PC-3 (cell line): ENCODE measurements around the gene LCE1B. TPM values are rescaled to one million over a fixed set of nuclear protein-coding genes. Genes with fewer than 3 reads are reported as not detected.

Experiments
- ATAC-seq: fragments of 200-7000 bp; cut with Tn5 transposase; 2 replicates; pipeline ENCODE4 v1.9.1; 2020; ENCODE audit warnings: mild to moderate bottlenecking, moderate library complexity
- Bru-seq: library from RNA; stranded (reverse); fragments of 400-500 nt; gene quantifications from one replicate; lab custom pipeline; 2021; lab: Mats Ljungman, UMichigan
- BruChase-seq, 2 experiments: library from RNA; stranded (reverse); fragments of 400-500 nt; gene quantifications; one replicate each; lab custom pipeline; 2021; lab: Mats Ljungman, UMichigan
- BruUV-seq: library from RNA; stranded (reverse); fragments of 400-500 nt; replicated peaks from 2 replicates; lab custom pipeline; 2021; lab: Mats Ljungman, UMichigan
- CTCF ChIA-PET: fragments of 300-600 bp; sonication (Branson Sonifier 250); formaldehyde crosslinking; loops from one replicate; lab custom pipeline; 2022; ENCODE audit warnings: antibody characterized with exemption; lab: Charles Lee
- POLR2A ChIA-PET: fragments of 300-600 bp; sonication (Branson Sonifier 250); formaldehyde crosslinking; loops from one replicate; lab custom pipeline; 2022; ENCODE audit warnings: antibody characterized with exemption; ENCODE audit not compliant: unreplicated experiment; lab: Charles Lee
- DNase-seq: peaks from one replicate; pipeline ENCODE4 v3.0.0-alpha.2; 2015
- H2AFZ ChIP-seq: fragments of 300-600 bp; sonication (generic); 2 replicates; pipeline ENCODE4 v1.6.0; 2016; ENCODE audit warnings: antibody characterized with exemption, low read length
- H3F3A ChIP-seq: fragments of 300-600 bp; sonication (generic); one replicate; pipeline ENCODE4 v1.6.0; 2017; ENCODE audit warnings: antibody characterized with exemption, low read length, control low read depth, mild to moderate bottlenecking; ENCODE audit not compliant: unreplicated experiment
- H3K27ac ChIP-seq: fragments of 300-600 bp; sonication (generic); 2 replicates; pipeline ENCODE4 v1.5.1; 2016; ENCODE audit warnings: mild to moderate bottlenecking, low read length
- H3K27me3 ChIP-seq: fragments of 300-600 bp; sonication (generic); 2 replicates; pipeline ENCODE4 v1.6.1; 2016; ENCODE audit warnings: low read length, mixed read lengths
- H3K36me3 ChIP-seq: fragments of 300-600 bp; sonication (generic); 2 replicates; pipeline ENCODE4 v1.6.1; 2016; ENCODE audit warnings: low read depth, mixed run types, low read length, mixed read lengths
- H3K4me1 ChIP-seq: fragments of 300-600 bp; sonication (generic); 2 replicates; pipeline ENCODE4 v1.5.1; 2016; ENCODE audit warnings: low read length; ENCODE audit not compliant: insufficient read depth
- H3K4me2 ChIP-seq: fragments of 300-600 bp; sonication (generic); 2 replicates; pipeline ENCODE4 v1.6.0; 2016; ENCODE audit warnings: low read length
- H3K4me3 ChIP-seq: fragments of 300-600 bp; sonication (generic); 2 replicates; pipeline ENCODE4 v1.5.1; 2016; ENCODE audit warnings: mild to moderate bottlenecking, low read length, mixed read lengths
- H3K79me2 ChIP-seq: fragments of 300-600 bp; sonication (generic); 2 replicates; pipeline ENCODE4 v1.6.1; 2017; ENCODE audit warnings: low read length, mixed read lengths
- H3K9ac ChIP-seq: fragments of 300-600 bp; sonication (generic); 2 replicates; pipeline ENCODE4 v1.6.0; 2016; ENCODE audit warnings: mild to moderate bottlenecking, low read length
- H3K9me2 ChIP-seq: fragments of 300-600 bp; sonication (generic); replicated peaks from 2 replicates; pipeline ENCODE4 v1.6.1; 2016; ENCODE audit warnings: mixed run types, low read length, mixed read lengths
- H3K9me3 ChIP-seq: fragments of 300-600 bp; sonication (generic); 2 replicates; pipeline ENCODE4 v1.6.1; 2016; ENCODE audit warnings: low read length, mixed read lengths
- H4K20me1 ChIP-seq: fragments of 300-600 bp; sonication (generic); 2 replicates; pipeline ENCODE4 v1.6.1; 2016; ENCODE audit warnings: low read length, mixed read lengths
- EZH2 ChIP-seq: fragments of 300-600 bp; sonication (generic); IDR thresholded peaks from one replicate; pipeline ENCODE4 v1.6.1; 2017; ENCODE audit warnings: antibody characterized with exemption, mild to moderate bottlenecking, low read length; ENCODE audit not compliant: unreplicated experiment
- EZH2phosphoT487 ChIP-seq: fragments of 300-600 bp; sonication (generic); IDR thresholded peaks from 2 replicates; pipeline ENCODE4 v1.6.1; 2018; ENCODE audit warnings: mild to moderate bottlenecking, antibody characterized with exemption, low read length, borderline replicate concordance
- intact Hi-C: fragments of 100-400 bp; cut with micrococcal nuclease; formaldehyde crosslinking; loops from 2 replicates; pipeline ENCODE4 v1.9.0; 2023
- long read RNA-seq: library from polyadenylated mRNA; unstranded; transcript quantifications from one replicate; pipeline ENCODE4 v2.0.0, GENCODE V29; 2021; ENCODE audit not compliant: unreplicated experiment
- total RNA-seq: library from RNA; depleted of rRNA; stranded (reverse); fragments of >200 nt; gene quantifications from 2 replicates; pipeline ENCODE4 v1.2.3, GENCODE V29; 2014; rRNA removed
- TF ChIP-seq, protein P1 (sequence below): fragments of 300-600 bp; sonication (generic); conservative IDR thresholded peaks from 2 replicates; pipeline ENCODE4 v1.5.1; 2017; ENCODE audit warnings: antibody characterized with exemption, low read depth, mild to moderate bottlenecking, low read length

The LCE1B gene, protein sequence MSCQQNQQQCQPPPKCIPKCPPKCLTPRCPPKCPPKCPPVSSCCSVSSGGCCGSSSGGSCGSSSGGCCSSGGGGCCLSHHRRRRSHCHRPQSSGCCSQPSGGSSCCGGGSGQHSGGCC
- total RNA-seq (not detected in 2 replicates), Bru-seq, nascent RNA (not detected), BruChase-seq, experiment 1, labeled RNA remaining after a 6-hour chase (not detected), BruChase-seq, experiment 2, labeled RNA remaining after a 2-hour chase (not detected)
- long read RNA-seq, result 0 reads

DNA sequence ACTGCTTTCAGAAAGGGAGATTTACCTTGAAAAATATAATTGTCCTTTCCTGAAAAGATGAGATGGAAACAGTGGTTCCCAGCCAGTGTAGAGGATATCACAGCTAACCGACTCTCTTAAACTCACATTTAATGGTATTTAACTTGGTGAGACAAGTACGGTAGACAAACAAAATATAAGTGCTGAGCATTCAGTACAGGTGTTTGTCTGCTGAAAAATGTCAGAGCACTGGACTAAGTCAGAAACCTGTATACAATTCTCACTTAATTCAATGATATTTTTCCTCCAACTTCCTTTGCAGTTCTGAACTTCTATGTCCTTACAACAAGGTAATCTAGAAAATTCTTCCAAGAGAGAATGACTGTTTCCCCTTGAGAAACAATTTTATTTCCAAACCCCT, at the start of gene LCE1B:
Gene LCE1B, plus strand, starts transcription at position 301 of the 400 bp plus-strand sequence. CDS start 476 bp downstream, outside the sequence.
- Histone ChIP-seq H3K36me3 (no peaks in the 10 kb centered on the region), H3K4me2 (no peak within 1 kb of the TSS), H3K4me1 (no peaks in the 10 kb centered on the region), H3F3A (no peaks in the 10 kb centered on the region), H3K4me3 (no peak within 1 kb of the TSS), H3K27me3 (peaks cover 36% of the 10 kb centered on the region), H4K20me1 (no peaks in the 10 kb centered on the region), H3K9ac (no peak within 1 kb of the TSS), H3K9me3 (no peaks in the 10 kb centered on the region), H3K9me2 (no peaks in the 10 kb centered on the region), H2AFZ (no peak within 1 kb of the TSS), H3K79me2 (no peaks in the 10 kb centered on the region), H3K27ac (no peak within 1 kb of the TSS)
- ATAC-seq (no peak), DNase-seq (no peak)
- ChIA-PET POLR2A (interaction anchor here (0.7 kb wide), 1 partner anchor 154 kb away, joined by 4 read pairs; no protein-coding TSS in a partner anchor), CTCF (no interaction called here)
- no TSS peak for BruUV-seq
- intact Hi-C loops, result no loop called here
- no peak for TF ChIP-seq EZH2
- TF ChIP-seq, protein P1, sequence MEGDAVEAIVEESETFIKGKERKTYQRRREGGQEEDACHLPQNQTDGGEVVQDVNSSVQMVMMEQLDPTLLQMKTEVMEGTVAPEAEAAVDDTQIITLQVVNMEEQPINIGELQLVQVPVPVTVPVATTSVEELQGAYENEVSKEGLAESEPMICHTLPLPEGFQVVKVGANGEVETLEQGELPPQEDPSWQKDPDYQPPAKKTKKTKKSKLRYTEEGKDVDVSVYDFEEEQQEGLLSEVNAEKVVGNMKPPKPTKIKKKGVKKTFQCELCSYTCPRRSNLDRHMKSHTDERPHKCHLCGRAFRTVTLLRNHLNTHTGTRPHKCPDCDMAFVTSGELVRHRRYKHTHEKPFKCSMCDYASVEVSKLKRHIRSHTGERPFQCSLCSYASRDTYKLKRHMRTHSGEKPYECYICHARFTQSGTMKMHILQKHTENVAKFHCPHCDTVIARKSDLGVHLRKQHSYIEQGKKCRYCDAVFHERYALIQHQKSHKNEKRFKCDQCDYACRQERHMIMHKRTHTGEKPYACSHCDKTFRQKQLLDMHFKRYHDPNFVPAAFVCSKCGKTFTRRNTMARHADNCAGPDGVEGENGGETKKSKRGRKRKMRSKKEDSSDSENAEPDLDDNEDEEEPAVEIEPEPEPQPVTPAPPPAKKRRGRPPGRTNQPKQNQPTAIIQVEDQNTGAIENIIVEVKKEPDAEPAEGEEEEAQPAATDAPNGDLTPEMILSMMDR, result no peak
- no peak for TF ChIP-seq EZH2phosphoT487

DNA sequence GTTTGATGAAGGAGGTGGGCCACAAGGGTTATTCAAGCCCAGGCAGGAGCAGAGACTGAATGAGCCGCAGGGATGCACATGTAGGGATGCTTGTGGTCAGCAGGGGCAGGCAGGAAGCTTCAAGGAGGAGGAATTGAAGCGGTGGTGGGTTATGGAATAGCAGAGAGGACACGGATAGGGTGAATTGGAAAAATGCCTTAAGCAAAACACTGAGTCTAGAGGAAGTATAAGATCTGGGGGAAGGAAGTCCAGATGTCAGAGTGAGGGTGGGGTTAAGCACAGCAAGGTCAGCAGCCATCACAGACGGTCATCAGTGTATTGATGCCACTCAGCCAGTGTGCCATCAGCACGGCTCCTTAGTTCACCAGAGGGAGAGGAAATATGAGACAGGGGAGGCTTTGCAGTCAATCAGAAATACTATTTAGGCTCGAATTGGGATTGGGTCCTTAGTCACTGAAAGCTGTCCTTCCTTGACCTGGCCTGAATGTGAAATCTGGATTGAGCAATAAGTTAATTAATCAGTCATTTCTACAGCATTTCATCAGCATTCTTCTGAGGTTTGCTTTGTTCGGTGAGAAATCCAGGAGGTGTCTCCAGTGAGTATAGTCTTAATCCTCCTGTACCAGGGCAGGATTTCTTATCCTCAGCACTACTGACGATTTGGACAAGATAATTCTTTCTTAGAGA, 42.8 kb upstream of the LCE1B start:
- POLR2A ChIA-PET, result no interaction called here
- no peak for DNase-seq
- H3K36me3 ChIP-seq, result no peaks in the 10 kb centered on the region

More for the DNA sequence above, 42.8 kb upstream of the LCE1B start:
- Histone ChIP-seq H3K4me1 (no peaks in the 10 kb centered on the region), H3K4me2 (no peak overlapping the region), H3F3A (no peaks in the 10 kb centered on the region), H3K79me2 (no peaks in the 10 kb centered on the region), H3K9me2 (no peaks in the 10 kb centered on the region), H3K9ac (no peak overlapping the region), H3K4me3 (no peak overlapping the region), H3K27ac (no peak overlapping the region), H3K27me3 (peaks cover 6% of the 10 kb centered on the region; the same call in 1 of the 2 replicates), H3K9me3 (no peaks in the 10 kb centered on the region), H4K20me1 (no peaks in the 10 kb centered on the region), H2AFZ (no peak overlapping the region)
- CTCF ChIA-PET, result no interaction called here
- BruUV-seq, result no TSS peak
- TF ChIP-seq EZH2 (no peak), EZH2phosphoT487 (no peak)
- TF ChIP-seq, protein P1, result no peak
- no peak for ATAC-seq
- intact Hi-C loops, result no loop called here
